Prostate gland (tissue), 2 donors: ENCODE measurements around the gene STAT1.

ENCODE experiments used
- POLR2A ChIP-seq: fragments of 450-650 bp; IDR thresholded peaks from one replicate; pipeline ENCODE4 v1.6.1; 2016; ENCODE audit warnings: antibody characterized with exemption, mild to moderate bottlenecking
- TF ChIP-seq, protein P1 (sequence below), 4 experiments: fragments of 200-600 bp in 2 of 4; fragments of 450-650 bp in 2 of 4; sonication (generic) in 2 of 4; IDR thresholded peaks; 1 replicate in 3 of 4; 2 replicates in 1 of 4; pipeline ENCODE4 v1.5.1; 2016 to 2019; ENCODE audit warnings: antibody characterized with exemption in 4 of 4, mild to moderate bottlenecking in 2 of 4, moderate library complexity in 2 of 4

DNA sequence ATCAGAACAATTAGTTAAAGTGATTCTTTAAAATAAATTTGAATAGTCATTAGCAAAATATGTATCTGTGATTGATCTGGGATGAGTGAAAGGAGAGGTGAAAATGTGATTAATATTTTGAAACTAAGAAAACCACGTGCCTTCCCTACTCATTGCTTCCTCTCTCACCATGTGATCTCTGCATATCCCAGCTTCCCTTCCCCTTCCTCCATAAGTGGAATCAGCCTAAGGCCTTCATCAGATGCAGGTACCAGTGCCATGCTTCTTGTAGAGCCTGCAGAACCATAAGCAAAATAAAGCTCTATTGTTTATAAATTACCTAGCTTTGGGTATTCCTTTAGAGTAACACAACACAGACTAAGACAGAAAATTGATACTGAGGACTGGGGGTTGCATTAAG, 11.2 kb upstream of the STAT1 start:
- TF ChIP-seq, protein P1, sequence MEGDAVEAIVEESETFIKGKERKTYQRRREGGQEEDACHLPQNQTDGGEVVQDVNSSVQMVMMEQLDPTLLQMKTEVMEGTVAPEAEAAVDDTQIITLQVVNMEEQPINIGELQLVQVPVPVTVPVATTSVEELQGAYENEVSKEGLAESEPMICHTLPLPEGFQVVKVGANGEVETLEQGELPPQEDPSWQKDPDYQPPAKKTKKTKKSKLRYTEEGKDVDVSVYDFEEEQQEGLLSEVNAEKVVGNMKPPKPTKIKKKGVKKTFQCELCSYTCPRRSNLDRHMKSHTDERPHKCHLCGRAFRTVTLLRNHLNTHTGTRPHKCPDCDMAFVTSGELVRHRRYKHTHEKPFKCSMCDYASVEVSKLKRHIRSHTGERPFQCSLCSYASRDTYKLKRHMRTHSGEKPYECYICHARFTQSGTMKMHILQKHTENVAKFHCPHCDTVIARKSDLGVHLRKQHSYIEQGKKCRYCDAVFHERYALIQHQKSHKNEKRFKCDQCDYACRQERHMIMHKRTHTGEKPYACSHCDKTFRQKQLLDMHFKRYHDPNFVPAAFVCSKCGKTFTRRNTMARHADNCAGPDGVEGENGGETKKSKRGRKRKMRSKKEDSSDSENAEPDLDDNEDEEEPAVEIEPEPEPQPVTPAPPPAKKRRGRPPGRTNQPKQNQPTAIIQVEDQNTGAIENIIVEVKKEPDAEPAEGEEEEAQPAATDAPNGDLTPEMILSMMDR (IDR thresholded peaks at IDR 0.05) = no peak
- no peak for TF ChIP-seq POLR2A
